T-helper 1 cell treated with Interleukin-12 subunit alpha and Interleukin-12 subunit beta and Interleukin-4 antibody, amounts not matched to agents 30 μg/mL and 1 μg/mL, for 36 hours (primary cell): ENCODE measurements around the gene BCL11B.

Experiments
- H3K27ac Mint-ChIP-seq: one replicate; pipeline ENCODE4 v1.8.0; 2021; ENCODE audit warnings: mild to moderate bottlenecking, mixed read lengths
- H3K27me3 Mint-ChIP-seq: one replicate; pipeline ENCODE4 v1.8.0; 2021; ENCODE audit warnings: low read depth, mixed read lengths
- H3K36me3 Mint-ChIP-seq: one replicate; pipeline ENCODE4 v1.8.0; 2021; ENCODE audit warnings: low read depth, mixed read lengths
- H3K4me1 Mint-ChIP-seq: one replicate; pipeline ENCODE4 v1.8.0; 2021; ENCODE audit warnings: low read depth, mixed read lengths
- H3K4me3 Mint-ChIP-seq: one replicate; pipeline ENCODE4 v1.8.0; 2021; ENCODE audit warnings: mild to moderate bottlenecking, moderate library complexity, mixed read lengths
- H3K9me3 Mint-ChIP-seq: one replicate; pipeline ENCODE4 v1.8.0; 2021; ENCODE audit warnings: mixed read lengths

The BCL11B gene

DNA sequence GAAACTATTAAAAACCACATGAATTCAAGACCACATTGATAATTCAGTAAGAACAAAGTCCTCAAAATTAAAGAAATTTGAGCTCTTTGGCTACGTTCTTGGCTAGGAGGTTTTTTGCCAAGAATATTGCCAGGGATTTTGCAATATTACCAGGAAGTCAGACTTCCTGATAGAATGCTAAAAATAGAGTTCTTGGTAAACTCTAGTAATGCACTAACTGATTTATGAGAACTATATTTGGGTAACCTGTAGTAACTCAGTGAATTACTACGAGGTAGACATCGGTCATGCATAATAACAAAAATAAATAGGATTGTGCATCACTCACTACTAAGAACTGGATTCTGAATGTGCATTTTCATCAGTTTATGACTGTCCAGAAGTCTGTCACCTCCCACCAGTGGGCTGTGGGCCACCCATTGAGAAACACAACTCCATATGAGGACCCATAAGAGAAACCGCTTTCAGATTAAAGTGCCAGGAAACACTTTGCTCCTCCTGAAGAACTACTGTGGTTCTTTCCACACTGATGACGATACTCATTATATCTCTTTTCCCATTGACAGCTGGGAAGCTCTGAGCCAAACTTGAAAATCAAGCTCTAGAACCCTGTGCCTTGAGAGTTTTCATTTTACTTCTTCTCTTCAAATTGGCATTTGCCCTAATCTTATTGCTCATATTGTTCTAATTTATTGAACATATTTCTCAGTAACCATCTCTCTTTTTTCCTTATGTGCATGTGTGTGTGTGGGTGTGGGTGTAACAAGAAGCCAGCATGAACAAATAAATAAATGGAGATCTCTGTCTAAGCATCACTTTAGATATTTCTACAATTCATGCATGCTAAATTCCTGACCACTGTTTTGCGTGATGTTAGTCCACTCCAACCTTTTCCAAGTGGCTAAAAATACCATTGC lies 116.6 kb downstream of the BCL11B start:
- Mint-ChIP-seq H3K9me3 (no peaks in the 10 kb centered on the region), H3K27ac (no peak overlapping the region), H3K27me3 (peaks cover 19% of the 10 kb centered on the region), H3K36me3 (no peaks in the 10 kb centered on the region), H3K4me3 (no peak overlapping the region), H3K4me1 (peaks cover 6% of the 10 kb centered on the region)

DNA sequence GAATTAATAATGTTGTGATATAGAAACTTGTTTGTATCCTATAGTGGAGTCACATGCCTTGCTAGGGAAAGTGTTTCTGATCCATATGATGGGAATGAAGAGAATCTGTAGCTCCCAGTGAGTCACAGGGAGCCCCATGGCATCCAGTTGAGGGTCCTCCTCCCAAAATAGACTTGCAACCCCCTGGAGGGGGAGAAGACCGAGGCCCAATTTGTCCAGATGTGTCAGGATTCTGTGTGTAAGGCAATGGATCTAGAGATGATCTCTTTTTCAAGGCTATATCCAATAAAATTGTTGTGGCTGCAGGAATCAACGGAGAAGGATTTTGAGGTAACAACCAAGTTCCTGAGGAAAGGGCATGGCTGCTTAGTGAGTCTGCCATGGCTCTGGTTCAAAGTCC lies 121.8 kb downstream of the BCL11B start:
- no peaks in the 10 kb centered on the region for H3K4me1 Mint-ChIP-seq
- H3K4me3 Mint-ChIP-seq, result no peak overlapping the region
- H3K27me3 Mint-ChIP-seq, result peaks cover 19% of the 10 kb centered on the region
- H3K27ac Mint-ChIP-seq, result no peak overlapping the region
- H3K36me3 Mint-ChIP-seq, result no peaks in the 10 kb centered on the region
- H3K9me3 Mint-ChIP-seq, result no peaks in the 10 kb centered on the region

DNA sequence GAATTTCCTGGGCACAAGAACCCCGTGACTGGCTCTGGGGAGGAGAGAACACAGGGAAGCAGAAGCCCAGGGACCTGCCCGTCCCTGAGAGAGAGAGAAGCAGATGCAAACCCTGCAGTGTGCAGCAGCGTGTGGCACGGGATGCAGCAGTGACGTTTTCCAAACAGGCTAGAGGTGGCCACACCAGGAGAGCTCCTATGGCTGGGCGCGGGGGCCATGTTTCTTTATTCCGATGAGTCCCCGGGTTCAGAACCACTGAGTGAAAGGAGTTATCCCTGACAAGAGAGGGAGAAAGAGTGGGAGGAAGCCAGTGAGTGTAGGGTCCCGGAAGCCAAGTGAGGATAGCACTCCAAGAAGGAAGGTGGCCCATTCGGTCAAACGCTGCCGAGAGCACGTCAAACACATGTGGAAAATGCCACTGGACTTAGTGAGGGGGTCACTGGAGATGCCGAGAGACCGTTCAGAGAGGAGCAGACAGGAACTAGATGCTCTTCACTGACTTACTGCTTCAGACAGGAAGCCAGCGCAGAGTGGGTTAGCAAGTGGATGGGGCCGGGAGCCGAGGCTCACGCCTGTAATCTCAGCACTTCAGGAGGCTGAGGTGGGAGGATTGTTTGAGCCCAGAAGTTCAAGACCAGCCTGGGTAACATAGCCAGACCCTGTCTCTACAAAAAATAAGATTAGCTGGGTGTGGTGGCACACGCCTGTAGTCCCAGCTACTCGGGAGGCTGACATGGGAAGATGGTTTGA lies 123.0 kb downstream of the BCL11B start:
- Mint-ChIP-seq H3K36me3 (no peaks in the 10 kb centered on the region), H3K27me3 (peaks cover 19% of the 10 kb centered on the region), H3K4me1 (peaks cover 2% of the 10 kb centered on the region), H3K9me3 (no peaks in the 10 kb centered on the region), H3K4me3 (no peak overlapping the region), H3K27ac (no peak overlapping the region)

DNA sequence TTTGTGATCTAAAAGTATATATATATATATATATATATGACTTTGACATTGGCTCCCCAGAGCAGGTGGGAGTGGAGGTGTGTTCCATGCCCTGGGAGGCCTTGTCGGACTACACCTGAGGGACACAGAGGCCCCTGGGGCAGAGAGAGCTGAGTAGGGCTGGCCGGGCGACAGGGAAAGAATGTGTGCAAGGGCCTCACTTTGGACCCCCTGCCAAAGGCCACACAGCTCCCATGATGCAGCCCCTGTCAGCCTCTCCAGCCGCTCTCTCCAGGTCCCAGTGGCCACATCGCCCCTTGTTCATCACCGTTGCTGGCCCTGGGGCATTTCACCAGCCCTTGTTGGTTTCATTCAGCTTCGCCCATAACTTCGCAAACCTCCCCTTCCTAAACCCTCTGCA lies 123.9 kb downstream of the BCL11B start:
- peaks cover 17% of the 10 kb centered on the region for H3K27me3 Mint-ChIP-seq
- H3K4me1 Mint-ChIP-seq, result peaks cover 3% of the 10 kb centered on the region
- no peaks in the 10 kb centered on the region for H3K36me3 Mint-ChIP-seq
- H3K9me3 Mint-ChIP-seq, result no peaks in the 10 kb centered on the region
- H3K27ac Mint-ChIP-seq, result no peak overlapping the region
- H3K4me3 Mint-ChIP-seq, result no peak overlapping the region

DNA sequence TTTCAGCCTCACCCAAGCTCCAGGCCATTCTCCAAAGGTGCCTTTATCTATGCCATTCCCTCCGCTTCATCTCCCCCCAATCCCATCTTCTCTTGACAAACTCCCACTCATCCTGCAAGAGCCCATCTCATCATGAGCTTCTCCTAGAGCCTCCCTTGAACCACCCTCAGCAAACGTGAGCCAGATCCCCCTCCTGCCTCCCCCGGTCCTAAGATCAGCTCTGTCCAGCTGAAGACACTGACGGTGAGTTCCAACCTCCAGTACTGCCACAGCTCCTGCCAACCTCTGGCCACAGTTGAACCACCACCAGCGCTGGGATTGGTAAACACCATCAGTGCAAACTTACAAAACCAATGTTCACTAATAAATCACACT lies 124.6 kb downstream of the BCL11B start:
- Mint-ChIP-seq H3K4me1 (peaks cover 3% of the 10 kb centered on the region), H3K36me3 (no peaks in the 10 kb centered on the region), H3K9me3 (no peaks in the 10 kb centered on the region), H3K27me3 (peaks cover 16% of the 10 kb centered on the region), H3K4me3 (no peak overlapping the region), H3K27ac (no peak overlapping the region)

DNA sequence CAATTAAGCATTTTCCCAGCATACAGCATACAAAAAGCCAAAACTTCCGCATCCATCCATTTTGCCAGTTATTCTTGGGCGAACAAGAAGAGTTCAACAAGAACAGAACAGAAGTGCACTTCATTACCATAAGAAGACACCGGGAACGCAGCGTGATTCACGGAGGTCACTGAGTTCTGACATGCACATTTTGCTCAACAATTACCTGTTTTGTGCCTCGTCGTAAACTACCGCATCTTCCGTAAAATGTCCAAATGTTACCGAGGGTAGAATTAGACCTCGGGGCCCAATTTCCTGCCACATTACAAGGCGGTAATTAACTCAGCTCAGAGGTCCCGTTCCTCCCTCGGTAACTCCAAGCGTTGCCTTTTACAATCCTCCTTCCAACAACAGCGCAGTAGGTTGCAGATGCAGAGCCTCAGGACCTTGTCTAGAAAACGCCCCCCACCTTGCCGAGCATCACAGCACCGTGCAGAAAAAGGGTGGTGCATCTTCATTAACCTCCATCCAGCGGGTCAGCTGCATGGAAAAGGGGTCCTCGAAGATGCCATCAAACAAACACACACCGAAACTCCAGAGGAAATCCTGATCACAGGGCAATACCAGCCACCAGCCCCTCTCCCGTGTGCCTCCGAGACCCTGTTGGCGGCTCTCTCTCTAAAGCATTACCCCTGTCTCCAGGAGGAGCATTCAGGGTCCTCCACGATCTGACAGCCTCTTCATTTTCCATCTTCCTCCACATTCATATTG lies 125.2 kb downstream of the BCL11B start:
- no peak overlapping the region for H3K27ac Mint-ChIP-seq
- H3K27me3 Mint-ChIP-seq, result peaks cover 11% of the 10 kb centered on the region
- no peaks in the 10 kb centered on the region for H3K36me3 Mint-ChIP-seq
- H3K4me1 Mint-ChIP-seq, result peaks cover 3% of the 10 kb centered on the region
- no peak overlapping the region for H3K4me3 Mint-ChIP-seq
- no peaks in the 10 kb centered on the region for H3K9me3 Mint-ChIP-seq

DNA sequence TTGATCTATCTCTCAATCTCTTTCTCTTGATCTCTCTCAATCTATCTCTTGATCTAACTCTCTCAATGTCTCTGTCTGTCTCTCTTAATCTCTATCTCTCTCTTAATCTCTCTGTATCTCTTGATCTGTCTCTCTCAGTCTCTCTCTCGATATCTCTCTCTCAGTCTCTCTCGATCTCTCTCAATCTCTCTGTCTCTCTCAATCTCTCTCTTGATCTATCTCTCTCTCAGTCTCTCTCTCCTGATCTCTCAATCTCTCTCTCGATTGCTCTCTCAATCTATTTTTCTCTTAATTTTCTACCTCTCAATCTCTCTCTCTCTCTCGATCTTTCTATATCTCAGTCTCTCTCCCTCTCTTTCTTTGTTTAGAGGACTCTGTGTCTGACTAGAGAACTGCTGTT lies 126.7 kb downstream of the BCL11B start:
- H3K4me1 Mint-ChIP-seq, result peaks cover 3% of the 10 kb centered on the region
- H3K4me3 Mint-ChIP-seq, result no peak overlapping the region
- H3K9me3 Mint-ChIP-seq, result no peaks in the 10 kb centered on the region
- H3K27me3 Mint-ChIP-seq, result no peaks in the 10 kb centered on the region
- no peaks in the 10 kb centered on the region for H3K36me3 Mint-ChIP-seq
- no peak overlapping the region for H3K27ac Mint-ChIP-seq

DNA sequence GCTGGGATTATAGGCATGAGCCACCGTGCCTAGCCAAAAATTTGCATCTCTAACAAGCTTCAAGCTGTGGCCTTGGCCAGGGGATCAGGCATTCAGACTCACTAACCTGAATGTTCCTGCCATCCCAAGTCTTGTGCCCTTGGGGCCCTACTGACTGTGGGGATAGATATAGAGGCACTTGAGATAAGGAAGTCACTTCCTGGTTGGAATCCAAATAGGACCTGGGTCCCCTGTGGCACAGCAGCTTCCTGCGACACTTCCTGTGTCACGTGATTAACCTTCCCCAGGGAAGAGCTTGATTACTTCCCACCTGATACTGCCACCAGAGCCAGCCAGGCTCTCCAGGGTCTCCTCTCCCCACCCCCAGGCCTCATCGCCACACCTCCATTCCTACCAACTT lies 128.2 kb downstream of the BCL11B start:
- no peak overlapping the region for H3K27ac Mint-ChIP-seq
- H3K27me3 Mint-ChIP-seq, result no peaks in the 10 kb centered on the region
- H3K4me1 Mint-ChIP-seq, result peaks cover 3% of the 10 kb centered on the region

DNA sequence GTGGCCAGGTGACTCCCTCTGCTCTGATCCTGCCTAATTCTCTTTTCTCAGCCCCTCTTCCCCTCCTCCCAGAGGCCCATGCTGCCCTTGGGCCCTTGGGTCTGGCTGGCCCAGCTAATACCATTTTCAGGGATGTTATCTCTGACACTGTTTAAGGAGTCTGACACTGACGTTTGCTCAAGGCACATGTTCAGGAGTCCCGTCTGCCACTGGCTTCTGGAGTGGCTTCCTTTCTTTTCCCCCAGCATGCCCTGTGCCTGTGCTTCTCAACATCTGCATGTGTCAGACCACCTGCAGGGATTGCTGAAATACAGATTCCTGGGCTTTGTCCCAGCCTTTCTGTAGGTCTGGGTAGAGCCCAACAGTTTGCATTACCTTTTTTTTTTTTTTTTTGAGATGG lies 128.9 kb downstream of the BCL11B start:
- Mint-ChIP-seq H3K27me3 (no peaks in the 10 kb centered on the region), H3K4me1 (peaks cover 3% of the 10 kb centered on the region), H3K36me3 (no peaks in the 10 kb centered on the region)

More for the DNA sequence above, 128.2 kb downstream of the BCL11B start:
- H3K4me3 Mint-ChIP-seq, result no peak overlapping the region
- no peaks in the 10 kb centered on the region for H3K9me3 Mint-ChIP-seq
- no peaks in the 10 kb centered on the region for H3K36me3 Mint-ChIP-seq

DNA sequence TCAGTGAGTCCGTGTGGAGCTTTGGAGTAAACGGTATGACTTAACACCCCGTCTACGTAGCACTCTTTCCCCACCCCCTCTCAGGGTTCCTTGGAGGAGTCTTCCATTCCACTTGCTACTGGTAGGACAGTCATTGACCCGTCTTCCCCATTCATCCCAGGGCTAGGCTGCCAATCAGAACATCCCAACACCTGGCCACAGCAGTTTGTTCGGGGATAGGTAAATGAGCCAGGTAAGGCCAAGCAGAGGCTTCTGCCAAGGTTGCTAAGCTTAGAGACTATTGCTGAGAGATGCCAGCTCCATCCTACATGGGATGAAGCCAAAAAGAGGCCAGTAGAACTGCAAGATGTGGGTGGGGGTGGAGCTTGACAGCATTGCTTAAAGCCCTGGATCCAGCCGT lies 130.8 kb downstream of the BCL11B start:
- Mint-ChIP-seq H3K4me1 (peaks cover 10% of the 10 kb centered on the region), H3K27ac (no peak overlapping the region), H3K36me3 (no peaks in the 10 kb centered on the region), H3K27me3 (no peaks in the 10 kb centered on the region), H3K4me3 (no peak overlapping the region), H3K9me3 (no peaks in the 10 kb centered on the region)

More for the DNA sequence above, 128.9 kb downstream of the BCL11B start:
- no peak overlapping the region for H3K4me3 Mint-ChIP-seq
- H3K27ac Mint-ChIP-seq, result no peak overlapping the region
- H3K9me3 Mint-ChIP-seq, result no peaks in the 10 kb centered on the region

DNA sequence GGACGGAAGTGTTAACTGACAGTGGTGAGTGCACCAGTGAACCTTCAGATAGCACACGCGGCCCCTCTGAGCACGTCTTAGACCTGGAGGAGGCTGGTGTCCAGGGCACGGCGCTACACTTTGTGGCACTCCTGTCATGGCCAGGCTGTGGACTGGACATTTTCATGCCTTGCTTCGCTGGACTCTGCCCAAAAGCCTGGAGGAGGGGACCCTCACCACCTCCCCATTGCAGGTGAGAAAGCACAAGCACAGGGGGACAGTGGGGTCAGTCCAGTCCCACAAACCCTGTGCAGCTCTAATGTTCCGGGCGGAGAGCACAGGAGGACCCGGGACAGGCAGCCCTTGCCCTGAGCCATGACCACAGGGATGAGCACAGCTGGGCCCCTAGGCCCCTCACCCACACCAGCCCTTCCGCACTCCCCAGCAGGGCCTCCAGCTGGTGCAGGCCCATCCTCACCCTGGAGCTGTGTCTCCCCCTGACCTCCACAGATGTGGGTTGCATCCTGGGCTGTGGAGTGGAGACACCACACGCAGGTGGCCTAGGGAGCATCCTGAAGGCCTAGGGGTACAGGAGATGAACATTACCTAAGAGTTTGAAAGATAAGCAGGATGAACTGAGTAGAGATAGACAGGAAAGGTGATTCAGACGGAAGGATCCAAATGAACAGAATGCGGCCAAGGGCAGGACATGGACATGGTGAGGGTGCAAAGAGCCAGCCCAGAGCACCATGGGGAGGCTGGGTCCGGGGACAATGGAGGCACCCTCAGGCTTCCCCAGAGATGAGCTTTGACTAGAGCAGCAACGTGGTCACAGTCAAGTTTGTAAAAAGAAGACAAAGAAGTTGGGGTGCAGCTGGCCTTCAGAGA lies 132.8 kb downstream of the BCL11B start:
- Mint-ChIP-seq H3K4me3 (no peak overlapping the region), H3K36me3 (no peaks in the 10 kb centered on the region), H3K27ac (no peak overlapping the region), H3K27me3 (no peaks in the 10 kb centered on the region), H3K4me1 (peaks cover 10% of the 10 kb centered on the region), H3K9me3 (no peaks in the 10 kb centered on the region)

DNA sequence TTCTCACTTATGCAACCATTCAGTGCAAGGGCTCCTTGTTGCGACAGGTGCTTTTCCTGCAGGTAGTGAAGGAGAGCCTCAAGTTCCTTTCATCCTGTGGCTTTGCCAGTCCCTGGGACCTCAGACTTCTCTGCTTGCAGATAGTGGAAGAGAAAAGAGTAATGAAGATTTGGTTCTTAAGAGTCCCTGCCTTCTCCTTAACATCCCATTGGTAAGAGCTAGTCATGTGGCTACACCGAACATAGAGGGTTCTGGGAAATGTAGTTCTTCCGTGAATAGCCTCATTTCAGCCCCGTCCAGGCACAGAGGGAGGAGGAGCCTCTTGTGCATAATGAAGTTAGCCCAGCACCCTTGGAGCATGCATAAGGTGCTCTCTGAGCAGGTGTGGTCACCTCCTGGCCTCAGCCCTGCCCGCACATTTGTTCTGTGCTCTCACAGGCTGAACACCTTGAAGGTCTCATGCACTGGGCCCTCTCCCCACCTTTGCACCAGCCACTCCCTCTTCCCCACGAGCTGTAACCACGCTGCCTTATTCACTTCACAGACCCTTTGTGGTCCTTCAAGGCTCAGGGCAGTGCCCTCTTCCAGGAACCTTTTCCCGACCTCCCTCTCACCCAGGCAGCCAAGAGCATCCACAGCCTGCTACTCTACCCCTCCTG lies 134.0 kb downstream of the BCL11B start:
- Mint-ChIP-seq H3K27me3 (no peaks in the 10 kb centered on the region), H3K9me3 (no peaks in the 10 kb centered on the region), H3K27ac (peak overlapping the region; percentile 18), H3K36me3 (no peaks in the 10 kb centered on the region), H3K4me3 (no peak overlapping the region), H3K4me1 (peaks cover 10% of the 10 kb centered on the region)

DNA sequence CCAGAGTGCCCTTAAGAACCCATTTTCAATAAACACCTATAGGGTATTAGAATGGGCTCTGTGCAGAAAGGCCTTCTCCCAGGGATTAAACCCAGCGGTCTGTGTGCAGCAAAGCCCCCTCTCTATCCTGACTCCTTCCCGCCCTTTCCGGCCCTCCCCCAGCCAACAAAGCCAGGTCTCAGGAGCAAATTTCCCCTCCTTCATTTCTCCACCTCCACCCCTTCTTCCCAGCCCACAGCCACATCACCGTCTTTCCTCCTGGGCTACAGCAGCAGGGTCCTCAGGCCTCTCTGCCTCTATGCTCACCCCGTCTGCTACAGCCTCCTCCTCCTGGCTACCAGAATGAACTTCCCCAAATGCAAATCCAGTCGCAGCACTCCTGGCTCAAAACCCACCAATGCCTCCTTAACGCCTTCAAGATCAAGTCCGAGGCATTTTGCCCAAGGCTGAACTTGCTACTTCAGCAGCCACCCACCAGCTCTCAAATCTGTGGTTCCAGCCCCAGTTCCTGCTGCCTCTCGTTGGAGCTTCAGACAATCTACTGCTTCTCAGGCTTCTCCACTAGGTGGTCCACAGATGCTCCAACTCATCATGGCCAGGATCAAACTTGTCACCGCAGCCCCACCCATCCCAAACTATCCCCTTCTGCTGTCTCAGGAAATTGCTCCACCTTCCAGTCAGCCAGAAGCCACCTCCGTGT lies 134.8 kb downstream of the BCL11B start:
- Mint-ChIP-seq H3K36me3 (no peaks in the 10 kb centered on the region), H3K4me3 (no peak overlapping the region), H3K4me1 (peaks cover 10% of the 10 kb centered on the region), H3K27ac (no peak overlapping the region), H3K27me3 (no peaks in the 10 kb centered on the region), H3K9me3 (no peaks in the 10 kb centered on the region)
